CD1c-positive myeloid dendritic cell (primary cell): Measurements from ENCODE around the gene GARS1.
A peak's percentile ranks its signal among the peaks of the same experiment; 100 is the strongest.
"Not testable (repeated sequence)": the region's sequence is repeated elsewhere in the genome, so short reads cannot be mapped to it uniquely, and the experiment has no call there.

Experiments used
- DNase-seq: peaks from one replicate; pipeline ENCODE4 v3.0.0-alpha.2; 2016; ENCODE audit errors: extremely low spot score

GARS1 gene

GRCh38 chr7:30594540-30595435 lies at the start of gene GARS1:
Gene GARS1 (plus strand): TSS chr7:30594878. CDS start chr7:30594922, 44 bp downstream.
- DNase-seq: peak; percentile 96

DNA sequence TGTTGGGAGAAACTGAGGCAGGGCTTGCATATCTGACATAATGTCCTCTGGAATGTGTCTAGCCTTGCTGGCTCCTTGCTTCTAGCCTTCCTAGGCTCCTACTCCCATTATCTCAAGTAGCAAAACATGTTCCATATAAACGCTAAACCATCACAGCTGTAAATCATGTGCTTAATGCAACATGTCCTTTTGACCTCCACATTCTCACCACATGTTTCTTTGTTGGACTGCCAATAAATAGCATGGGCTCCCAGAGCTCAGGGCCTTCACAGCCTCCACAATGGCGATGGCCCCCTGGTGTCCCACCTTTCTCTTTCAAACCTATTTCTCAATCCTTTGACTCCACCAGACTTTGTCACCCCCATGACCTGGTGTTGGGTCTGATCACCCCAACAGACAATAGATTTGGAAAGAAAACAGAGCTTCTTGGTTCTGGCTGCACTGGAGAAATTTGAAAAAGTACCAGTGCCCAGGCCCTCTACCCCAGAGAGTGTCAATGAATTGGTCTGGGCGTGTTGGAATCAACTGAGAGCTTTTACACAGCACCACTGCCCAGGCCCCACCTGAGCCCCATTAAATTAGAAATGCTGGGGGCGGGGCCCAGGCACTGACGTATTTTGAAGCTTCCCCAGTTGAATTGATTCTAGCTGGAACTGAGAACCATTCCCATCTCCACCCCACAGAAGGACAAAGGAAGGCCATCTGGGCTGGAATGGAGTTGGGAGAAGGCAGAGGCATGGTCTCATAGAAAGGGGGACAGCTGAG lies 48.7 kb upstream of the GARS1 start:
- DNase-seq: no peak

- DNase-seq: no peak
Measured at GRCh38 chr7:30546596-30546995, 48.1 kb upstream of the GARS1 start.

- peak; percentile 80 for DNase-seq
Measured at GRCh38 chr7:30548845-30549244, 45.8 kb upstream of the GARS1 start.

DNA sequence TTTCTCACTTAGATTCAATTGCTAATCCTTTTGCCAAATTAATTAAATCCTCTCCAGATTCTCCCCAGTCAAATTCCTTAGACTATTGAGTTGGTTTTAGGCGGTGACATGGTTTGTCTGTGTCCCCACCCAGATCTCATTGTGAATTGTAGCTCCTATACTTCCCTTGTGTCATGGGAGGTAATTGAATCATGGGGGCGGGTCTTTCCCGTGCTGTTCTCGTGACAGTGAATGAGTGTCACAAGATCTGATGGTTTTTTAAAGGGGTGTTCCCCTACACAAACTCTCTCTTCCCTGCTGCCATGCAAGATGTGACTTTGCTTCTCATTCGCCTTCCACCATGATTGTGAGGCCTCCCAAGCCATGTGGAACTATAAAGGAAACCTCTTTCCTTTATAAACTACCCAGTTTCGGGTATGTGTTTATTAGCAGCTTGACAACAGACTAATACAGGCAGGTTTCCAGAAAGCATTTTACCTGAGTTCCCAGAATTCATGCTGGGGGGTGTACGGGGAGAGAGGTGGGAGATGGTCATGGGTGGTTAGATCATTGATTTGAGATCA lies 44.7 kb upstream of the GARS1 start:
- DNase-seq: peak; percentile 87

DNA sequence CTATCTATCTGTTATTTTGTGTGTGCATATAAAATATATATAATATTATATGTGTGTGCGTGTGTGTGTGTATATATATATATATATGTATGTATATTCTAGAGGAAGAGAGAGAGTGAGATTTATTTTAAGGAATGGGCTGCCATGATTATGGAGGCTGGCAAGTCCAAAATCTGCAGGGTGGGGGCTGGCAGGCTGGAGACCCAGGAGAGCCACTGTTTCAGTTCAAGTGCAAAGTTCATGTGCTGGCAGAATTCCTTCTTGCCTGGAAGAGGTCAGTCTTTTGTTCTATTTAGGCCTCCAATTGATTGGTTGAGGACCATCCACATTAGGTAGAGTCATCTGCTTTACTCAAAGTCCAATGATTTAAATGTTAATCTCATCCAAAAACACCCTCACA lies 42.3 kb upstream of the GARS1 start:
- no peak for DNase-seq

DNA sequence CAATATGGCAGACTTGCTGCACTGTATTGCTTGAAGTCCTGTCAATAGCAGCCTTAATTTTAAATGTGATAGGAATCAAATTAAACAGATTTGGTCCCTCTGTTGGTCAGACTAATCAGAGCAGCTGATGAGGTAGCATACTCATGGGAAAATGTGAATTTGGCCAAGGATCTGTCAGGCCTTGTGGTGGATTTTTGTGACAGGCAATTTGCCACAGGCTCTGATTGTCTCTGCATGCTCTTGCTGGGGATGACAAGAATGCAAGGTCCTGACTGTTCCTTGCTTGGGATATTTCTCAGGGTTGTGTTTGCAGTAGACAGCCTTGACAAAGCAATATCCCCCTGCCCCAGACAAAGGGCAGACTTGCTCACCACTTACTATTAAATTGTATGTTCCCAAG lies 41.5 kb upstream of the GARS1 start:
- DNase-seq: no peak

DNA sequence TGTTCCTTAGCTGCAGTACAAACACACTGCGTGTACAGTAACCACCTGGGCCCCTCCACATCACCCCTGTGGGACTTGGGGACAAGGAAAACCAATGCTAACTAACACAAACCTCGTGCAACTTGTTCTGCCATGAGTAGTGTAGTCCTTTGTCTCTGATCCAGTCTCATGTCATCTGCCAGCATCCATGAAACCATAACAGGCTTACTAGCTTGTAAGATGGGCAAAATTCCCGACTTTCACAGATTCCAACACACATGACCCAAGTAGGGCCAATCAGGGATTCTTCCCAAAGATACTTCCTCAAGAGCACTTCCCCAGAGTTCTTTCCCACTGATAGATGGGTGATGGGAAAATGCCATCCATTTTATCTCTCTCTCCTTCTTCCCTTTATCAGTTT lies 41.1 kb upstream of the GARS1 start:
- DNase-seq: no peak

DNA sequence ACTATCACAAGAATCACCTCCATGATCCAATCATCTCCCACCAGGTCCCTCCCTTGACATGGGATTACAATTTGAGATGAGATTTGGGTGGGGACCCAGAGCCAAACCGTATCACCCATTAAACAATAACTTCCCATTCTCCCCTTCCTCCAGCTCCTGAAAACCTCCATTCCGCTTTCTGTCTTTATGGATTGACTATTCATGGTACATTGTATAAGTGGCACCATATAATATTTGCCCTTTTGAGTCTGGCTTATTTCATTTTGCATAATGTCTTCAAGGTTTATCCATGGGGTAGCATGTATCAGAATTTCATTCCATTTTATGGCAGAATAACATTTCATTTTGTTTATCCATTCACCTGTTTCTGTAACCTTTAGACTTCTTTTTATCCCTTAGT lies 39.2 kb upstream of the GARS1 start:
- DNase-seq: no peak

- no peak for DNase-seq
Measured at GRCh38 chr7:30556840-30557239, 37.8 kb upstream of the GARS1 start.

DNA sequence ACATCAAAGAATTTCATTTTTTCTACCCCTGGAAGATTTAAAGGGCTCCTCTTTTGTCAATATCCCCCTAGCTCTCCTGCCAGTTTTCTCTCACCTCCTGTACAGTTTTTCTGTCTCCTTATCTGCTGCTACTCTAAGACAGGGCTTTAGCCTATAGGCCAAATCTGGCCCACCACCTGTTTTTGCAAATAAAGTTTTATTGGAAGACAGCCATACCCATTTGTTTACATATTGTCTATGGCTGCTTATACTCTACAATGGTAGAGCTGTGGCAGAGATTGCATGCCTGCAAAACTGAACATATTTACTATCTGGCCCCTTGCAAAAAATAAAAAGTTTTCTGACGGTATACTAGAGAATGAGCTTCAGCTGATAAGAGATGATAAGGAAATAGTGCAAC lies 37.4 kb upstream of the GARS1 start:
- no peak for DNase-seq

GRCh38 chr7:30559611-30560010 lies 35.1 kb upstream of the GARS1 start:
- DNase-seq: no peak

GRCh38 chr7:30561389-30561788 lies 33.3 kb upstream of the GARS1 start:
- DNase-seq: no peak

- DNase-seq: no peak
Measured at GRCh38 chr7:30562498-30562897, 32.2 kb upstream of the GARS1 start.

GRCh38 chr7:30562909-30563308 lies 31.8 kb upstream of the GARS1 start:
- DNase-seq: no peak

DNA sequence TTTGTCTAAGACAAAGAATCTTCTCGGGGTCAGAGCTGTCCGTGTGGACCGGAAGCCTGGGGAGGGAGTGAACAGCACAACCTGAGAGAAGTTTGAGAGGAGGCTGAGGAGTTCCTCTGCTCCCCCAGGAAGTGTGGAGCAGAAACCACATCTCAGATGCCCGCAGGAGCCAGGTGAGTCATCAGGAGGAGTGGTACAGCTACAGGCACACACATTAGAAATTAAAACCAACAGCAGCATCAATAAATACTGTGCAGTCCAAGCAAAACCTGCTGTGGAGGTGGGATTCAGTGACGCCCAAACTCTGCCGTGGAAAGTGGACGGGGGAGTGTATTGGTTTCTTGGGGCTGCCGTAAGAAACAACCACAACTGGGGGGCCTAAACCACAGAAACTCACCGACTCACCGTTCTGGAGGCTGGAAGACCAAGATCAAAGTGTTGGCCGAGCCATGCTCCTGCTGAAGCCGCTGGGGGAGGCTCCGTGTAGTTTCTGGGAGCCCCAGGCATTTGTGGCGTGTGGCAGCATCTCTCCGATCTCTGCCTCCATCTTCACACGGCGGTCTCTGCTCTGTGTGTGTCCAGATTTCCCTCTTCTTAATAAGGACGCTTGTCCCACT lies 31.2 kb upstream of the GARS1 start:
- DNase-seq: no peak

DNA sequence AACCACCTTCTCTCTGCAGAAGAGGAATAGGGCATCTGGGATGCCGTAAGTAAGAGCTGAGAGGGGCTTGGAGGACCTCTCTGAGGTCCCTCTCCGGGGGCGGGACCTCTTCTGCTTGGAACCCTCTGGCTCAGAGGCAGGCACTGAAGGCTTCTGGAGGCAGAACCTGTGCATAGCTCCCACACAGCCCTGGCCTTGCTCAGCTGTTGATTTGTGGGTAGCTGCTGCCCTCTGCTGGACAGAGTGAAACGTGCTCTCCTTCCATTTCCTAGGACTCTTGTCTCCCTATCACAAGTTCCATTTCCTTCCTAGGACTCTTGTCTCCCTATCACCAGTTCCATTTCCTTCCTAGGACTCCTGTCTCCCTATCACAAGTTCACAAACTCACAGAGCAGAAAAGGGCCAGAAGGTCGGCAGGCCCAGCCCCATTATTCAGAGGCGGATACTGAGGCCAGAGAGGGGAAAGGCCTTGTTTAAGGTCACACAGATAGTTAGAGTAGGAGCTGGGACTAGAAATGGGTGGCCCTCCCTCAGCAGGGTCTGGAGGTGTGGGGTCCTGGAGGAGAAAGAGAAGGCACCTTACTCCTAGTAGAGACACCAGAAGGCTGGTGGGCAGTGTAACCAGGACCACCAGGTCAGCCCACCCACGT lies 30.3 kb upstream of the GARS1 start:
- DNase-seq: peak; percentile 85

DNA sequence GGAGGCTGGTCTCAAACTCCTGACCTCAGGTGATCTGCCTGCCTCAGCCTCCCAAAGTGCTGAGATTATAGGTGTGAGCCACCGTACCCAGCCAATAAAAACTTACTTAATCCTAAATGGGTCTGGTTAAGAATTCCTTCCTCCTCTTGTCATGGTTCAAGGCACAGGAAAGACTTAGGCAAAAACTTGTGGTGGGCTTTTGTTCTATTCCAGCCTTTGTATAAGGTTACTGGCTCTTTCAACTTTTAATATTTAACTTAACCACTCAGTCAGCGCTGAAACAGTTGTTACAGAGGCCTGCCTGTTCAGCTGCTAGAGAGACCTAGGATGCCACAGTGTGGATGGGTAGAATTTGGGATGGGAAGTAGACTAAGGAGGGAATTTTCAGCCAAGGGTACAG lies 28.1 kb upstream of the GARS1 start:
- no peak for DNase-seq

DNA sequence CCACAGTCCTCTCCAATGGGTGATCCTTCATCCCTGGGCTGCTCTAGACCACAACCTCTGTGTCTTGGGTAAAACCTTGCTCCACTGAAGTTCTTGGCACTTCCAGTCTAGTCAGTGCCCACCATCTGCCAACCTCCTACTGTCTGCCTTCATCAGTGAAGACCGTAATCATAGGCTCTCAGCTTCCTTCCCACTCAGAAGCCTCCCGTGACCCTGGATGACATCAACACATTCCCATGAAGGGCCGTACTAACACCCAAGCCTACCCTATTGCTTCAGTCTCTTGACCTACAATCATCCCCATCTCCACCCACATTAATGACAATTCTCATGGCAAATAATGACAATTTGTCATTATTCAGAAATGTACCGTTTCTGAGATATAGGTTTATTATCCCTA lies 27.6 kb upstream of the GARS1 start:
- DNase-seq: peak; percentile 13

- not testable (repeated sequence) for DNase-seq
Measured at GRCh38 chr7:30570238-30570637, 24.4 kb upstream of the GARS1 start.

DNA sequence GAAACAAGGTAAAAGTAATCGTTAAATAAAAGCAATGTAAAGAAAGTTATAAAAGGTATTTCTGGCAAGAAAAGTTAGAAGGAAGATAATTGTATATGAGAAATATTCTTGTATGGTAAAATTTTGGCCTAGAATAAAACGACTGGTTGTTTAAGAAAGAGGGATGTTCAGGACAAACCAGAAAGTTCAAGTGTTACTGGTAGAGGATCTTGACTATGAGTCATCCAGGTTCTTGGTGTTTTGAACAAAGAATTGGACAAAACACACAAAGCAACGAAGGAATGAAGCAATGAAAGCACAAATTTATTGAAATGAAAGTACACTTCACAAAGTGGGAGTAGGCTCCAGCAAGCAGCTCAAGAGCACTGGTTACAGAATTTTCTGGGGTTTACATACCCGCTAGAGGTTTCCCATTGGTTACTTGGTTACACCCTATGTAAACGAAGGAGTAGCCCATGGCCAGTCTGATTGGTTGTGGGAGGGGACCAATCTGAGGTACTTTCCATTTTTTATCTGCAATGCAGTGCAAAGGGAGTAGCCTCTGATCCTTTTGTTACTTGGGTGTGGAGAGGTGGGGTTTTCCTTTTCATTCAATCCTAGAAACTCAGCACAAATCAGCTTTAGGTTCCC lies 22.4 kb upstream of the GARS1 start:
- DNase-seq: no peak
